GM12874 (cell line): ENCODE data around the gene PTPN21.
A peak's percentile ranks its signal among the peaks of the same experiment; 100 is the strongest.

Experiments used
- TF ChIP-seq, protein P1 (sequence below): IDR thresholded peaks from 2 replicates; pipeline ENCODE4 v1.5.1; 2011; ENCODE audit warnings: low read depth, mild to moderate bottlenecking, control low read depth, low read length, moderate library complexity; ENCODE audit not compliant: insufficient read depth

PTPN21 gene

DNA sequence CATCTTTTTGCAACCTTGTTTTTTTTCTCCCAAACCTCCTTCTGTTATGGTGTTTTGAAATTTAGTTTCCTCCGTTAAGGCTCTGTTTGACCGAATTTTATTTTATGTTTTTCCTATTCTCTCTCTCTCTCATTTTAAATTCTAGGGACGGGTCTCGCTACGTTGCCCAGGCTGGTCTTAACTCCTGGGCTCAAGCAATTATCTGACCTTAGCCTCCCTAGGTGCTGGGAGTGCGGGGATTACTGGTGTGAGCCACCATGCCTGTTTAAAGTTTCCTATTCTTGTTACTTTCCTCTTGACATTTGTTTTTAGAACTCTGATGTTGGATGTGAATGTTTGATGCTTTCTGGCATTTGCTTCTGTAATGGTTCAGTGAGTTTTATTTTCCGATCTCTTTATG lies 9.0 kb upstream of the PTPN21 start:
- TF ChIP-seq, protein P1, sequence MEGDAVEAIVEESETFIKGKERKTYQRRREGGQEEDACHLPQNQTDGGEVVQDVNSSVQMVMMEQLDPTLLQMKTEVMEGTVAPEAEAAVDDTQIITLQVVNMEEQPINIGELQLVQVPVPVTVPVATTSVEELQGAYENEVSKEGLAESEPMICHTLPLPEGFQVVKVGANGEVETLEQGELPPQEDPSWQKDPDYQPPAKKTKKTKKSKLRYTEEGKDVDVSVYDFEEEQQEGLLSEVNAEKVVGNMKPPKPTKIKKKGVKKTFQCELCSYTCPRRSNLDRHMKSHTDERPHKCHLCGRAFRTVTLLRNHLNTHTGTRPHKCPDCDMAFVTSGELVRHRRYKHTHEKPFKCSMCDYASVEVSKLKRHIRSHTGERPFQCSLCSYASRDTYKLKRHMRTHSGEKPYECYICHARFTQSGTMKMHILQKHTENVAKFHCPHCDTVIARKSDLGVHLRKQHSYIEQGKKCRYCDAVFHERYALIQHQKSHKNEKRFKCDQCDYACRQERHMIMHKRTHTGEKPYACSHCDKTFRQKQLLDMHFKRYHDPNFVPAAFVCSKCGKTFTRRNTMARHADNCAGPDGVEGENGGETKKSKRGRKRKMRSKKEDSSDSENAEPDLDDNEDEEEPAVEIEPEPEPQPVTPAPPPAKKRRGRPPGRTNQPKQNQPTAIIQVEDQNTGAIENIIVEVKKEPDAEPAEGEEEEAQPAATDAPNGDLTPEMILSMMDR, result no peak

DNA sequence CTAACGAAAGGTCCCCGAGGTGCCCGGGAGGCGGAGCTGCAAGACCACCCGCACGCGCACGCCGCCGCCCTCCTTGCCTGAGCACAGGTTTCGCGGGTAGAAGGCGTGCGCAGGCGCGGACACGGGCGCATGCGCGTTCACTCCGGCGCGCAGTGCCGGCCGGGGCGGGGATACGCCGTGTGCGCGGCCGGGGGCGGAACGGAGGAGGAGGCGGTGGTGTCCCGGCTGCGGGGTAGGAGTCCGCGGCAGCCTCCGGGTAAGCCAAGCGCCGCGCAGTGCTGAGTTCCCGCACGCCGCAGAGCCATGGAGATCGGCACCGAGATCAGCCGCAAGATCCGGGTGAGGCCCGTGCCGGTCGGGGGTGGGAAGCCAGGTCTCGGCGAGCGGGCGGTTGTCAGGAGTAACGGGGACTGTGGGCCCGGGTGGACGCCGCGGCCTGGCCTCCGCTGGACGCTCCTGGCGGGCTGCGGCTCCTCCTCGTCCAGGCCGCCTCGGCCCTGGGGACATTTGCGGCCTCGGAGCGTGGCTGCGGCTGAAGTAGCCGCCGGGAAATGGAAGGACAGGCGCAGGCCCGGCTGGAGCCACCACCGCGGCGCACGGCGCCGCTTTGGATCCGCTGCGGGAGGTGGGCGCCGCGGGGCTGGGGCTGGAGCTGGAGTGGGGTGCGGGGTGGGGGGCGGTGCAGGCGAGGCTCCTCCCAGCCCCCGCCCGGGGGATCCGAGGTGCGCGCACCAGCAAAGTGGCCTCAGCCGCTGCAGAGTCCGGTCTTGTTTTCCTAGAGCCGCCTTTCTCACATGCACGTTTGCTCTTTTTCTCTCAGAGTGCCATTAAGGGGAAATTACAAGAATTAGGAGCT lies 8.3 kb upstream of the PTPN21 start, which contains the start of gene ZC3H14:
ZC3H14 (plus strand) TSS at position 207 of the 856 bp plus-strand sequence; CDS start at position 304, 97 bp downstream.
- TF ChIP-seq, protein P1, result 0 out of 2 replicates have a peak, but pooled peaks have one; percentile 19

DNA sequence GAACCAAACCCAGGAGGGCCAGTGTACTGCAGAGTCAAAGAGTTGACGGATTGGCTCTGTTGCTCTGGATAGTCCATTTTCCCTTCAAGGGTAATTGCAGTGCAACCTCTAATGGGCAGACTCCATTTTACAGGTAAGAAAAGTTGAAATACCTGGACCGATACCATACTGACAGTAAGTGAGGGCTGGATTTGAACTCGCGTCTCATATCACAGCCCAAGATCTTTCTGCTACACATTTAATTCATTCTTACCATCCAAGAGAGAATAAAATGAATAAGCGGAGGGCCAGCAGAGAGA lies 7.7 kb upstream of the PTPN21 start:
- TF ChIP-seq, protein P1, result no peak

DNA sequence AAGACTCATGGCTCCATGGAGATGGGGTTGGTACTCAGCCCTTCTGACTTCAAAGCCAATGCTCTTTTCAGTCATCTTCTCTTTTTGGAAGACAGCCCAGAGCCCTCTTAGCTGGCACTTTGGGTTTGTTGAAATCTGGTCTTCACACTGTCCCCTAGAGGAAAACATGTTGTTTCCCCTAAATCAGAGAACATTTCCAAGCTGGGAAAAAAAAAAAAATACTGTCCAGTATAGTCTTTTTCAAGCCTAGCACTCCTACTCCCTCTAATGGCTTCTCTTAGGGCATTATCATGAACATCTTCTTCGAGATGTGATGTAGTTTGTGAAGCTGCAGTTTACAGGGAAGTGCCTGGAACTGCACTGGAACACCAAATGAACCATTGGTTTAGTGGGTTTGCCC lies 5.0 kb upstream of the PTPN21 start:
- TF ChIP-seq, protein P1, result 0 out of 2 replicates have a peak, but pooled peaks have one; percentile 6

DNA sequence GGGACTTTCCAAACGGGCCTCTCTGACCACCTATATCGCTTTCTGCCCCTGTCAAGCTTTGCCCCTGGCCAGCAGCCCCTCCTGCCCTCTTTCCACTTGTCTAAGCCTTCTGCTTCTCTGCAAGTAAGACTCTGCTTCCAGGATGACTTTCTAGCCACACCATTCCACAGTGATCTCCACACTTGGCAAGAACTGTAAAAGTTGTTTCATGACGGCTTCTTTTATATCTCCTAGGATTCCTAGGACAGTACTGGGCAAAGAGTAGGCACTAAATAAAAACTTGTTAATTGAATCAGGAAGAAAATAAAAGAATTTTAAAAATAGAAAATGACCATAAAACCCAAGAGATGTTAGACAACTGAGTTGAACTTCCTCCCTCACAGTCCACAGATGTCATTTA lies 1.8 kb upstream of the PTPN21 start:
- TF ChIP-seq, protein P1, result no peak

DNA sequence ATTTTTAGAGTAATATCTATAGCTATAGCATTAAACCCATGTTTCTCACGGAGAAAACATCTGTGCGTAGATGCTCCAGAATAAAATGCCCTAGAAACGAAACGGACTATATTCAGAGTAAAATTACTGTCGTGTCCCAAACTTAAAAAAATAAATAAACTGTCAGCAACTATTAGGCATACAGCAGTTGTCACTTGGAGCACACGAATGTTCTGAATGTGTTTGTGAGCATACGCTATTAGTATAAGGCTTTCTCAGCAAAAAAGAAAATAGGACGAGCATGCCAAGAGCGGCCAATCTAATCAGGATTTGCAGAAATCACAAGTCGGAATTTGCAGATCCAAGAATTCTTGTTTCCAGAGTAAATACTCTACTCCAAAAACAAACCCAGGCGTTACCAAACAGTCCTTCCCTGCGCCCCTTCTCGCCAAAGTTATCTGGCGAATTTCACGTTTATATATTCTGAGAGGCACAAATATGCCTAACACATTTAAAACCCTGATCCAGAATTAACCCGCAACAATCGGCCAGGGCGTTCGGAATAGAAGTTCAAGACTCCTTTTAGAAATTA lies 836 bp downstream of the PTPN21 start:
- TF ChIP-seq, protein P1, result no peak

DNA sequence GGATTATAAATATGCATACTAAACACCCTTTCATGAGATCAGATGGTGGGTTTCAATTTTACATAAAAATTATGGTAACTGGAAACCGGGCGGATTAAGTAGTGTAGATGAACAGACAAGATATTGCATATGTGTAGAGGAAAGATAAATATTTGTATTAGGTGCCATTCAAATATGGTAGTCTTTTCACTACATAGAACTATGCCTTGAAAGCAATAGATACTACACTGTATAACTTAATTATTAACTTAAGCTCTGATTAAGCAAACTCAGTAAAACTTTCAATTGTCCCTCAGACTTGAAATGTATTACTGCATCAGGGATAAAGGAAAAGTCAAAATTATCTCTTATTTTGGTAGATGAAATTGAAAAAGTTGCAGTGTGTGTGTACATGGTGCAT lies 1.9 kb downstream of the PTPN21 start:
- TF ChIP-seq, protein P1, result no peak
